GM12878 (cell line): ENCODE results near the gene SLC39A6. TPM values are rescaled to one million over a fixed set of nuclear protein-coding genes. Genes with fewer than 3 reads are reported as not detected.

ENCODE experiments used
- ATAC-seq: fragments of 200-7000 bp; cut with Tn5 transposase; 3 replicates; pipeline ENCODE4 v1.9.1; 2020; ENCODE audit warnings: mild to moderate bottlenecking, moderate library complexity
- BruUV-seq: library from RNA; stranded (reverse); fragments of 400-500 nt; replicated peaks from 2 replicates; lab custom pipeline; 2021; lab: Mats Ljungman, UMichigan
- CTCF ChIA-PET: fragments of 300-600 bp; sonication (Branson Sonifier 250); formaldehyde crosslinking; extraction: SDS; loops from one replicate; lab custom pipeline; 2021; ENCODE audit warnings: inconsistent platforms; lab: Yijun Ruan, JAX
- POLR2A ChIA-PET: fragments of 350-600 bp; formaldehyde crosslinking; extraction: SDS; loops from one replicate; lab custom pipeline; 2021; ENCODE audit warnings: inconsistent platforms; lab: Charles Lee
- RAD21 ChIA-PET: fragments of 300-600 bp; sonication (Branson Sonifier 250); formaldehyde crosslinking; loops from one replicate; lab custom pipeline; 2023; ENCODE audit warnings: antibody characterized with exemption; ENCODE audit not compliant: unreplicated experiment; lab: Charles Lee
- SMC1A ChIA-PET: fragments of 300-600 bp; sonication (Branson Sonifier 250); formaldehyde crosslinking; loops from one replicate; lab custom pipeline; 2023; ENCODE audit not compliant: unreplicated experiment, uncharacterized antibody; lab: Charles Lee
- DNase-seq: peaks from one replicate; pipeline ENCODE4 v3.0.0-alpha.2; 2011; ENCODE audit warnings: low read depth, low spot score
- FAIRE-seq: peaks from 3 replicates; lab custom pipeline; 2011; peaks lifted over from hg19 to GRCh38; lab: Jason Lieb, UNC
- H2AFZ ChIP-seq: 2 replicates; pipeline ENCODE4 v1.6.0; 2011; ENCODE audit warnings: low read depth, low read length, control low read depth; ENCODE audit not compliant: control insufficient read depth
- H3K27ac ChIP-seq: 2 replicates; pipeline ENCODE4 v1.5.1; 2011; ENCODE audit warnings: control low read depth; ENCODE audit not compliant: control insufficient read depth, insufficient read depth
- H3K27me3 ChIP-seq, 2 experiments: replicated peaks in 1 of 2; 2 replicates each; pipeline versions ENCODE4 v1.6.0 to v1.6.1; 2011; ENCODE audit warnings: low read length in 1 of 2; ENCODE audit not compliant: control insufficient read depth in 2 of 2, insufficient read depth in 2 of 2
- H3K36me3 ChIP-seq, 2 experiments: 2 replicates each; pipeline ENCODE4 v1.5.1; 2011; ENCODE audit warnings: low read length in 1 of 2; ENCODE audit not compliant: control insufficient read depth in 2 of 2, insufficient read depth in 2 of 2
- H3K4me1 ChIP-seq: 2 replicates; pipeline ENCODE4 v1.6.1; 2011; ENCODE audit warnings: mild to moderate bottlenecking, low read length, moderate library complexity, mixed read lengths; ENCODE audit not compliant: control insufficient read depth, insufficient read depth
- H3K4me2 ChIP-seq: 2 replicates; pipeline ENCODE4 v1.6.0; 2011; ENCODE audit warnings: control low read depth; ENCODE audit not compliant: control insufficient read depth, insufficient read depth
- H3K4me3 ChIP-seq: fragments of 200-600 bp; sonication (generic); 2 replicates; pipeline ENCODE4 v1.5.1; 2016
- H3K79me2 ChIP-seq: 2 replicates; pipeline ENCODE4 v1.6.0; 2011; ENCODE audit warnings: low read length; ENCODE audit not compliant: control insufficient read depth, insufficient read depth
- H3K9ac ChIP-seq: 2 replicates; pipeline ENCODE4 v1.8.0; 2011; ENCODE audit warnings: low read length, control low read depth, mixed read lengths; ENCODE audit not compliant: control insufficient read depth, insufficient read depth
- H3K9me3 ChIP-seq: replicated peaks from 3 replicates; pipeline ENCODE4 v1.5.1; 2011; ENCODE audit warnings: mild to moderate bottlenecking, low read length; ENCODE audit not compliant: control insufficient read depth, insufficient read depth
- H4K20me1 ChIP-seq: 2 replicates; pipeline ENCODE4 v1.6.0; 2011; ENCODE audit not compliant: control insufficient read depth, insufficient read depth
- CREM ChIP-seq: IDR thresholded peaks from 2 replicates; pipeline ENCODE4 v1.6.1; 2014; ENCODE audit warnings: antibody characterized with exemption, low read depth
- FOS ChIP-seq: IDR thresholded peaks from 3 replicates; pipeline ENCODE4 v1.6.1; 2011; ENCODE audit warnings: borderline replicate concordance; ENCODE audit not compliant: insufficient read length; ENCODE audit errors: extremely low read depth
- MYC ChIP-seq: IDR thresholded peaks from 2 replicates; pipeline ENCODE4 v1.6.1; 2011; ENCODE audit warnings: mild to moderate bottlenecking, low read length, moderate library complexity, inconsistent platforms; ENCODE audit not compliant: insufficient read depth, insufficient replicate concordance, insufficient read length, severe bottlenecking
- NRF1 ChIP-seq: conservative IDR thresholded peaks from 2 replicates; pipeline ENCODE4 v1.6.1; 2011; ENCODE audit warnings: mild to moderate bottlenecking, low read depth, low read length, improper control_type of control experiment
- RCOR1 ChIP-seq: conservative IDR thresholded peaks from 2 replicates; pipeline ENCODE4 v1.6.1; 2012; ENCODE audit warnings: low read depth, low read length, improper control_type of control experiment
- RFX5 ChIP-seq: IDR thresholded peaks from 2 replicates; pipeline ENCODE4 v1.6.1; 2011; ENCODE audit warnings: low read depth, low read length, improper control_type of control experiment
- SIX5 ChIP-seq: IDR thresholded peaks from 2 replicates; pipeline ENCODE4 v1.6.1; 2011; ENCODE audit warnings: mild to moderate bottlenecking, low read depth, low read length, moderate library complexity; ENCODE audit not compliant: severe bottlenecking
- SP1 ChIP-seq: IDR thresholded peaks from one replicate; pipeline ENCODE4 v1.6.1; 2011; ENCODE audit warnings: low read depth, low read length
- ZBTB33 ChIP-seq: fragments of 450-650 bp; IDR thresholded peaks from 2 replicates; pipeline ENCODE4 v1.6.1; 2017; ENCODE audit warnings: mild to moderate bottlenecking
- WGBS: methylation state at CpG from one replicate; pipeline ENCODE4 v1.1.6; 2016; ENCODE audit warnings: low lambda C conversion rate; ENCODE audit not compliant: insufficient replicate concordance, insufficient coverage; ENCODE audit errors: missing lambda C conversion rate; 5-methylcytosine and 5-hydroxymethylcytosine counted together
- in situ Hi-C: fragments of 300-500 bp; cut with MboI; formaldehyde crosslinking; loops from 9 replicates; pipeline ENCODE4 v1.14.3; 2018; ENCODE audit warnings: mixed read lengths
- intact Hi-C: fragments of 100-400 bp; cut with micrococcal nuclease; formaldehyde crosslinking; loops from one replicate; pipeline ENCODE4 v1.14.2; 2022; ENCODE audit not compliant: unreplicated experiment
- polyA plus RNA-seq, 11 experiments: library from polyadenylated mRNA; depleted of rRNA in 4 of 11; unstranded in 6 of 11; stranded (reverse) in 5 of 11; fragments of >200 nt; fragmentation: Nextera tagmentation in 4 of 11; fragmentation: Illumina TruSeq in 1 of 11; extraction: Ambion mirVana in 4 of 11; extraction: Trizol in 1 of 11; gene quantifications; 1 replicate in 1 of 11; 2 replicates in 10 of 11; pipeline versions ENCODE4 v1.2.1 to v1.2.3, GENCODE V29; 2011 to 2016; ENCODE audit warnings: inconsistent platforms in 2 of 11, missing spikeins in 2 of 11, low read depth in 1 of 11
- total RNA-seq, 4 experiments: library from RNA; depleted of rRNA in 3 of 4; stranded (reverse); fragments of >200 nt in 3 of 4; fragmentation: Illumina TruSeq in 1 of 4; extraction: Trizol in 1 of 4; gene quantifications; 2 replicates each; pipeline versions ENCODE4 v1.2.1 to v1.2.3, GENCODE V29; 2013 to 2021

The SLC39A6 gene
- total and polyA plus RNA-seq, 10 of the 15 experiments (the other 5 are each of a cell fraction or from before 2014, with no cell fraction given) = 12.4 to 65.9 (median 41.3) TPM

DNA sequence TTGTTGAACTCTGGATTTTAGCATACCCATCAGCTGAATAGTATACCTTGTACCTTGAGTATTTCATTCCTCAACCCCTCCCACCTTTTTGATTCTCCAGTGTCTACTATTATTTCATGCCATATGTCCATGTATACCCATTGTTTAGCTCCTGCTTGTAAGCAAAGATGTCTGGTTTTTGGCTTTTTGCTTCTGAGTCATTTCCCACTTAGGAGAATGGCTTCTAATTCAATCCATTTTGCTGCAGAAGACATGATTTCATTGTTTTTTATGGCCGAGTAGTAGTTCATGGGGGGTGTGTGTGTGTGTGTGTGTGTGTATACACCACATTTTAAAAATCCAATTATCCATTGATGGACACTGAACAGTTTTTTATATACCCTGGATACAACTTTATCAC lies 33.8 kb upstream of the SLC39A6 start:
- no TSS peak for BruUV-seq
- Histone ChIP-seq H3K9ac (no peak overlapping the region), H3K4me1 (no peaks in the 10 kb centered on the region), H3K79me2 (no peaks in the 10 kb centered on the region), H3K4me3 (no peak overlapping the region), H3K27me3 (no peaks in the 10 kb centered on the region), H3K36me3 (peaks cover 12 to 28% of the 10 kb centered on the region in 2 experiments), H2AFZ (no peak overlapping the region), H3K27ac (no peak overlapping the region), H3K9me3 (no peaks in the 10 kb centered on the region), H3K4me2 (no peak overlapping the region), H4K20me1 (no peaks in the 10 kb centered on the region)
- RAD21 ChIA-PET = no interaction called here
- CTCF ChIA-PET = interaction anchor here (1.9 kb wide), 1 partner anchor 122 kb away, joined by 8 read pairs; no protein-coding TSS in a partner anchor
- DNase-seq (no peak), FAIRE-seq (no peak), ATAC-seq (no peak)
- WGBS = 100% methylated on average over 1 of the region's 1 CpG
- intact Hi-C loops (no loop called here), in situ Hi-C loops (no loop called here)
- POLR2A ChIA-PET = no interaction called here
- TF ChIP-seq RCOR1 = no peak
- TF ChIP-seq ZBTB33 = no peak
- no peak for TF ChIP-seq RFX5
- TF ChIP-seq FOS = no peak
- TF ChIP-seq SIX5 = no peak
- TF ChIP-seq MYC = no peak
- no peak for TF ChIP-seq CREM
- no peak for TF ChIP-seq NRF1
- no peak for TF ChIP-seq SP1
- SMC1A ChIA-PET = interaction anchor here (0.8 to 1.3 kb wide), 2 partner anchors 29 to 122 kb away, joined by 3 read pairs; no protein-coding TSS in a partner anchor
